Fibroblast of skin of left biceps (primary cell): ENCODE measurements around the gene LIPA.
"Not testable (repeated sequence)": the region's sequence is repeated elsewhere in the genome, so short reads cannot be mapped to it uniquely, and the experiment has no call there.

Experiments
- DNase-seq, 2 experiments: peaks; one replicate each; pipeline ENCODE4 v3.0.0-alpha.2; 2013; ENCODE audit warnings: low read depth in 2 of 2

Gene LIPA

DNA sequence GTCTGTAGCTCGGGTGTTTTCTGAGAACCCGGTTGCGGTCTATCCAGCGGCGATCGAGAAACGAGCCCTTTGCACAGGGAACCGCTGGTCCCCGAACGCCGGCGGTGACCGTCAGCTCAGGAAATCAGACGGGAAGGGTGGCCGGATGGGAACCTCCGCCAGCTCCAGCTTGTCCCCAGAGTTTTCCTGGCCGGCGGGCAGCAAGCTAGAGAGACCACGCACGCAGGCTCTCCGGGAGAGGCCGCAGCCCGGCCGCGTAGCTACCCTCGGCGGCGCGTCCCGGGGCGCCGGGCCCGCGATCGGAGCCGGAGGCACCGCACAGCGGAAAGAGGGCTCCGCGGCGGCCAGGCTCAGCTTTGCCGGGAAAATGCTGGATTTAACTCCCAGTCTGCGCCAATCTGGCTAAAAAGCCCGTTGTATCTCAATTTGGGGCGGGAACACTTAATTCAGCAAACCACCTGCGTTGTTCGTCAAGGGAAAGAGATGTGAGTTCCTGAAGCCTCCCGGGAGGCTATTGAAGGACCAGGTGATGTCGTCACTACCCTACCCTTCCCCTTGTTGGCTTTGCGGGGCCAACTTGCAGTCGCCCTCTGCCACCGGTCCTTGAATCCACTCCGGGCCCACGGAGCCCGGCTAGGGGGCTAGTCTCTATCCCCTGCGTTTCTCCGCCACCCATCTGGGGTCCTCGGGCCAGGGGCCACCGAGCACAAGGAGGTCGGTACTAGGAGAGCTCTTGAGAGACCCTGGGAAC, 43.6 kb downstream of the LIPA start:
- no peak for DNase-seq

- DNase-seq: peak; percentile 73 to 77
Observed at GRCh38 chr10:89207181-89207800, 44.3 kb downstream of the LIPA start, which contains the start of gene CH25H. TSS of gene CH25H (minus strand) at chr10:89207317. CDS start at chr10:89207292, 25 bp downstream.

DNA sequence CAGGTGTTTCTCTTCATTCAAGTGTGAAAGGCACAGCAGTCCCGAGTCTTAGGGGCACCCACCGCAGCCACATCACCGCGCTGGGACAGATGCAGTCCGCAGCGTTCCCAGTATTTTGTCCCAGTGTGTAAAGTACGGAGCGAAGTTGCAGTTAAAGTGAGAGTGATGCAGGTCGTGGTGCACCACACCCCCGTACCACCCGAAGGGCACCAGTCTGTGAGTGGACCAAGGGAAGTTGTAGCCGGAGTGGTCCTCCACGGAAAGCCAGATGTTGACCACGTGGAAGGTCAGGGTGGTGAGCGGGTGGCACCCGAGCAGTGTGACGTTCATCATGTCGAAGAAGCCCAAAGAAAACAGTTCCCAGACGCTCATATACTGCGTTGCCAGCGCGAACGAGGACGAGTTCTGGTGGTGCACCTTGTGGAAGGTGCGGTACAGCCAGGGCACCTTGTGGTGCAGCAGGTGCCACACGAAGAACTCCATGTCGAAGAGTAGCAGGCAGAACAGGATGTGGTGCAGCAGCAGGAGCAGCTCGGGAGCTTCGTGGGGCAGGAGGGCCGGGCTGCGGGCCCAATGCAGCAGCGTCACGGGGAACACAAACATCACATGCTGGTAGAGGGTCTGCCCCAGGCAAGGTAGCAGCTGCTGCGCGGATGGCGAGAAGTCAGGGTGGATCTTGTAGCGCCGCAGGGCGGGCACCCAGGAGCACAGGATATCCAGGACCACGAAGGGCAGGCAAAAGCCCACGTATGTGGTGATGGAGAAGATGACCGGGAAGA, 45.0 kb downstream of the LIPA start:
- no peak for DNase-seq

DNA sequence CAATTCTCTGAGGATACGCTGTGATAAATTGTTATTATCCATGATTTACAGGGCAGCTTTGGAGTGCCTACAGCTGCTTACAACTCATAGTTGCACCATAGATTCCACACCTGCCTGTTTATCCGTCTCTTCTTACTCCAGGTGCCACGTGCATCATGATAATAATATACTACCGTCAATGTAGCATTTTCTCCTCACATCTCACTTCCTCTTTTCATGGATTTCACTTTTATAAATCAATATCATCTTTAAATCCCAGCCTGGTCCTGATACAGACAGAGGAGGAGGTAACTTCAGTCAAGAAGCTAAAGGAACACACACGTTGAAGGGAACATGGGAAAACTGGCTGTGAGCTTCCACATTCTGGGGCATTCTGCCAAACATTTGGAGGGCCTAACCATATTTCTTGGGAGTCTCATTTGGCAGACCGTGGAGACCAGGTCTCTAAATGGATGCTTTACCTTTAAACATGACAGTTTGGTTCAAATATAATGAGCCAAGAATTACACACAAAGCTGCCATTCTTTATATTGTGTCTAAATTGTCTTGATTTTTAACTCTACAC, 46.9 kb downstream of the LIPA start:
- DNase-seq: peak in 1 of 2 experiments; percentile 43

DNA sequence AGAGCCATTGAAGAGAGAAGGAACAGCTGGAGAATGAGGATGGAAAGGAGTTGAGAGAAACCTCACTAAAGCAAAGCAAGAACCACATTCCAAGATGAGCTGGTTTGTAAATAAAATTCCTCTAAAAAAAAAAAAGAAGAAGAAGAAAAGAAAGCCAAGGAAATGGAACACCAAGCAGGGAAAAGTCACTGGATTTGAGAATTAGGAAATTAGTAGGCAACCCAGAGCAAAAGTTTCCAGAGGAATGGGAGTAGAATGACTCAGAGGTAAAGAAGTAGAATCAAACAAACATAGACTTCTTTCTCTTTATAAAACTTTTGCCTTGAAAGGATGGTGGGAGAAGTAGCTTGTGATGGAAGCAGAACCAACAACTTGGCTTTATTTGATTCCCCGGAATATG, 48.3 kb downstream of the LIPA start:
- DNase-seq: no peak

GRCh38 chr10:89202033-89202425, 49.5 kb downstream of the LIPA start:
- DNase-seq: no peak

GRCh38 chr10:89201345-89202032, 50.1 kb downstream of the LIPA start:
- no peak for DNase-seq

DNA sequence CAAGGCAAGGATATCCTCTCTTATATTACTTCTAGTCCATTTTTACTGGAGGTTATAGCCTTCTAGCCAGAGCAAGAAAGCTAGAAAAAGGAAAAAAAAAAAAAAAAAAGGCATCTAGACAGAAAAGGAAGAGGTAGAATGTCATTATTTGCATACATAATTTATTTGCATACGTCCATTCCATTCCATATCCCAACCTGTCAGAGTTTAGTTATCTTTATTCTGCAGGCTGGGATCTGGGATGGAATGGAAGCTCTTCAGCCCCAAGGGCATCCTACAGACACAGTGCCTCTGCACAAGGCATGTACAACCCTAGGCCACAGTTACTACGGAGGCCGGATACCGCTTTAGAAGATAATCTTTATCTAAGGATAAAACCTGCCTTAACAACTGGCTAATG, 54.1 kb downstream of the LIPA start:
- DNase-seq: no peak

DNA sequence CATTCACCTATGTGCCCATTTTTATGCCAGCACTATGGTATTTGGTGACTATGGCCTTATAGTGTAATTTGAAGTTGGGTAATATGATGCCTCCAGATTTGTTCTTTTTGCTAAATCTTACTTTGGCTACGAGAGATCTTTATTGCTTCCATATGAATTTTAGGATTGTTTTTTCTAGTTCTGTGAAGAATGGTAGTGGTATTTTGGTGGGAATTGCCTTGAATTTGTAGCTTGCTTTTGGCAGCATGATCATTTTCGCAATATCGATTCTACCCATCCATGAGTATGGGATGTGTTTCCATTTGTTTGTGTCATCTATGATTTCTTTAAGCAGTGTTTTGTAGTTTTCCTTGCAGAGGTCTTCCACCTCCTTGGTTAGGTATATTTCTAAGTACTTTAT, 60.3 kb downstream of the LIPA start:
- DNase-seq: not testable (repeated sequence)

DNA sequence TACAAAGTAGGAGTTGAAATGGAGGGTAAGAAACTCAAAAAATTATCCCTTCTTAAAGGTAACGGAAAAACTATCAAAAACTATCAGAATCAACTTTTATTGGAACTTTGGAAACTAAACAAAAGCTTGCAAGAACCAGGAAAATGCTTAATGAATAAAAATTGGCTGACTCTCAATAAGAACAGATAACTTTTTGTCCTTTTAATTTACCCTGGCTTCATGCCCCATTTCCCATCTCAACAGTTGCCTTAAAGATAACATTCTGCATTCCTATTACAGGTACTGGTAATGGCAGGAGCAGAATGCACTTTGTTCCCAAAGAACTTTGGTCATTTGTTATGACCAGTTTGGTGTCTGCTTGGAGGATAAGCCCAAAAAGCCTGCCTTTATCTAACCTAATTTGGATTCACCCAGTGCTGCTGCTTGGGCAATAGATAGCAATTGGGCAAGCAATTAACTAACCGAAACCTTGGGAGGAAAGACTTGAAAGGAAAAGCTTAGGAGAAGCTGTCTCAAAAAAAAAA, 62.3 kb downstream of the LIPA start:
- DNase-seq: no peak

- no peak for DNase-seq
Observed at GRCh38 chr10:89185658-89186057, 65.9 kb downstream of the LIPA start.

DNA sequence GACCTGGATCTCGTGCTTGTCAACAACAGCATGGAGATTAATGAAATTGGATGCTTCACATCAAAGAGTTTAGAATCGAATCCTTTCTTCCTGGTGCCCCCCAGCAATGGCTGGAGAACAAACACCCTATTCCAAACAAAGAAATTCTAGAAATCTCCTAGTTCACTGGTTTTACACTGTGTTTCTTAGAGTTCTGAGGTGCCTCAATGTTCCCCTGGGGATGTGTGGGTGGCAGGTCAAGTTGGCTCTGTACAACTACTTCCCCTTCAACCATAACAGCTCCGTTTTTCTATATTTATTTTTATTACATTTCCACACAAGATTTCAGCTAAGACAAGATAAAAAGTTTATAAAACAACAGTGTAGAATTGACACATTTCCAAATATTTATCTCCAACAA, 66.9 kb downstream of the LIPA start:
- DNase-seq: no peak

GRCh38 chr10:89183571-89183970, 68.0 kb downstream of the LIPA start:
- no peak for DNase-seq

DNA sequence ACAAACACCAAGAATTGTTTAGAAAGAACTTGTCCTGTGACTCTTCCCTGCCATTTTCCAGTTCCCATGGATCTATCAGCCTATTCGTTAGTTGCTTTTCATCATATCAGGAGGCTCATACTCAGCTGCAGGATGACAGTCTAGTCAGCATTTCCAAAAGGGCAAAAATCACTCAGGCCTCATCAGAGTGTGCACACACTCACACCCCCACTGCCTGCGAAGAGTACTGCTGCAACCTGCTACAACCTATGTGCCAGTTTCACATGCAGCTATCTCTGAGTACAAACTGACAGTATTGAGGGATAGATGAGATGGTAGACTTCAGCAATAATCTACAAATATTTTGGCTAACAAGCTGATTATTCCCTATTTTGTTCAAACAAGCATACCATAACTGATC, 68.7 kb downstream of the LIPA start:
- no peak for DNase-seq

DNA sequence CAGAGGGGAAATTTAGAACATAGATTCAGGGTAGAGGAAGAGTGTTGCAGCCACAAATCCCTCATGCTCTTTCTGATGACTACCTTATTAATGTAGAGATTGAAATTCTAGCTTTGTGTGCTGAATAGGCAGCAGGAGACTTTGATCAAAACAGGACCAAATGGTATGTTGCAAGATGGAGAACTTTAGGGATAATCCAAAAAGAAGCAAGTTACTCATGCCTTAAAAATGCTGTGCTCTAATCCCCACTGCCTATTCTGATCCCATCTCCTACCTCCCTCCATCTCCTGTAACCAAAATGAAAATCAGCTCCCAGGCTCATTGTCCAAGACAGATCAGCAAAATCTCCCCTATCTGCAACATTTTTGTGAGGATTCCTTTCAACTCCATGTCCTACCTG, 75.8 kb downstream of the LIPA start:
- no peak for DNase-seq

DNA sequence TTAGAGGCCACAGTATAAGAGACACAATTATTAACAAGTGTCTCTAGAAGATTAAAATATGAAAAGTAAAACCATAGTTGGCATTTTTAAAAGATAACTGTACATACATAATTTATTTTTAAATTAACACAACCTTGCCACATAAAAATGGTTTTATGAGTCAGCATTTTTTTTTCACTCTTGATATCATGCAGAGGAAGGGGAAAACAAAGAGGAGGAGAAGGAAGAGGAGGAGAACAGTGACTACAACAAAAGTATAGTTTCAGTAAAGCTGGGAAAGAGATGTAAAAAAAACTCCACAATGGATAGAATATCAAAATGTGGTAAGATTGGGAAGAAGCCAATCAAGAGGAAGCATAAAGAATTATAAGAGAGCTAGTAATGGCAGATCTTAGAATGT, 78.5 kb downstream of the LIPA start:
- DNase-seq: no peak

- no peak for DNase-seq
Observed at GRCh38 chr10:89171996-89172395, 79.6 kb downstream of the LIPA start.

GRCh38 chr10:89171263-89171872, 80.2 kb downstream of the LIPA start:
- no peak for DNase-seq

GRCh38 chr10:89168354-89168900, 83.1 kb downstream of the LIPA start:
- DNase-seq: not testable (repeated sequence)

- DNase-seq: no peak
Observed at GRCh38 chr10:89167915-89168314, 83.7 kb downstream of the LIPA start.

DNA sequence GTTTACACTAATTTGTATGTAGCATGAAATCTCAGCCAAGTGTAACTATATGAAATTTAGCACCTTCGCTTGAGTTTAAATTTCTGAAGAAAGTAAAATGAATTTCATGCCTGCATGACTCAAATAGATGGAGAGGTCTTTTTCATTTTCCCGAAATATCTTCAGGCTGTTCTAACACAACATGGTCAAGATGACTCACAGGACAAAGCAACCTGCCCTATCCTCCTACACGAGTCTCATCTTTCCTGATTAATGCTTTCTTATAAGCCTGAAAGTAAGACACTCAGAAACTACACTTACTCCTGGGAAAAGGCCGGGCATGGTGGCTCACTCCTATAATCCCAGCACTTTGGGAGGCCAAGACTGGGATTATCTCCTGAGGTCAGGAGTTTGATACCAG, 85.7 kb downstream of the LIPA start:
- no peak for DNase-seq
